GM18502 (cell line): ENCODE results near the gene FRMD4A.

Source experiments
- ATAC-seq: cut with Tn5 transposase; IDR thresholded peaks from one replicate; pipeline ENCODE4 v1.9.1; 2021; ENCODE audit warnings: mild to moderate bottlenecking; ENCODE audit not compliant: unreplicated experiment, poor library complexity

The FRMD4A gene

DNA sequence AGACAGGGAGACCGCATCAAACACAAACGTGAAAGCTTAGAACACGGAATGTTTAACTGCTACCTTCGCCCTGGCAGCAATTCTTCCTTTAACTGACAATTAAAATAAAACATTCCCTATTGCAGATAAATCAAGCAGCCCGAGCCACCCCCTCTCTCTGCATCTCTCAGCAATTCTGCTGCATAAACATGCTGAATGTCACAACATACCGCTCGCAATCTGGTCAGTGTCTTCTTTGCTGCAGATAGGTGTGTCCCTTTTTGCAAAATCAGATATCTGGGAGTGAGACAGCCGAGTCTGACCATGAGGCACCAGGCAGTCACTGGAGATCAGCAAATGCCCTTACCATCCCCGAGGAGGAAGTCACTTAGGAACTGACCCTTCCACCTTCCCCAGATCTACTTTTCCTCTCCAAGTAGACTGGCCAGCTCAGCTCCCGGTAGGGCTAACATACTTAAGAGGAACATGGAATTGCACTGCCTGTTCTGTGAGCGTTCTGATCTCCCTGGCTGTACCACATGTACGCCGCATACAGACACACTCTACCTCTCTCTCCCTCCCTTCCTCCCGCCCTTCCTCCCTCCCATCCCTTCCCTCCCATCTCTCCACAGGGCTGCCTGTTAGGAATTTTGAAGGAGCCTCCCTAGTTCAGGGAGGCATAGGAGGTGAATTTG is at the start of gene FRMD4A:
Gene FRMD4A (minus strand): TSS at position 537 of the 674 bp plus-strand sequence.
- no peak for ATAC-seq

- no peak for ATAC-seq
Observed at GRCh38 chr10:14379556-14380280, 49.0 kb upstream of the FRMD4A start.

DNA sequence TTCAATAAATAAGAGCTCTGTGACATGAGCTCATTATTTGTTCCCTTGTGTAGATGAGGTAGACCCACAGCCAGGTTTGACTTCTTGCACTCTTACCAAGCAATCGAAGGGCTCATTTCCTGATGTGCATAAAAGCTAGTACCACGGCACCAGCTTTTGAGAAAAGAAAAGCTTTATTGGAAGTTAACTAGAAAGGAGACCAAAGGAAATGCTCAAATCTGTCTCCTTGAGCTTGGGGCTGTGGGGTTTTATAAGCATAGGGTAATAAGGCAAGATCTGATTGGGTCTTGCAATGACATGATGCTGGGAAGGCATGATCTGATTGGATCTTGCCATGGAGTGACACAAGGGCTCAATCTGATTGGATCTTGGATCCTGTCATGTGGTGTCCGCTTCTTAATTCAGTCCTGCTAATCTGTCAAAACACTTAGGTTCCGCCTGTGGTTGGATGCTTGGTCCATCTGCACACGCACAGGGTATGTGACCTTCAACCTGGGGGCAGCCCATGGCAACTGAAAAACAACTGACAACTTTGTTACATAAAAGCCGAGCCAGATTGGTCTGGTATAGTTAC is 47.8 kb upstream of the FRMD4A start:
- no peak for ATAC-seq

DNA sequence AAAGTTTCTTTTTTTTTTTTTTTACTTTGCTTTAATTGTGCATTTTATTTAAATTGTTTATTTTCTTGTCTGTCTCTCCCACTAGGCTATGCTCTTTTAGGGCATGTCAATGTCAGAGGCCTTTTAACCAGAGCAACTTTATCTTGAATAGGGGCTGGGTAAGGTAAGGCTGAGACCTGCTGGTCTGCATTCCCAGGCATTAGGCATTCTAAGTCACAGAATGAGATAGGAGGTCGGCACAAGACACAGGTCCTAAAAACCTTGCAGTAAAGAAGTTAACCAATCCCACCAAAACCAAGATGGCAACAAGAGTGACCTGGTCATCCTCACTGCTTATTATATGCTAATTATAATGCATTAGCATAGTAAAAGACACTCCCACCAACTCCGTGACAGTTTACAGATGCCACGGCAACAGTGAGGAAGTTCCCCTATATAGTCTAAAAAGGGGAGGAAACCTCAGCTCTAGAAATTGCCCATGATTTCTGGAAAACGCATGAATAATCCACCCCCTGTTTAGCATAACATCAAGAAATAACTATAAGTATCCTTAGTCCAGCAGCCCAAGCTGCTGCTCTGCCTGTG is 47.0 kb upstream of the FRMD4A start:
- no peak for ATAC-seq

- ATAC-seq, result no peak
Observed at GRCh38 chr10:14374745-14375445, 44.2 kb upstream of the FRMD4A start.

DNA sequence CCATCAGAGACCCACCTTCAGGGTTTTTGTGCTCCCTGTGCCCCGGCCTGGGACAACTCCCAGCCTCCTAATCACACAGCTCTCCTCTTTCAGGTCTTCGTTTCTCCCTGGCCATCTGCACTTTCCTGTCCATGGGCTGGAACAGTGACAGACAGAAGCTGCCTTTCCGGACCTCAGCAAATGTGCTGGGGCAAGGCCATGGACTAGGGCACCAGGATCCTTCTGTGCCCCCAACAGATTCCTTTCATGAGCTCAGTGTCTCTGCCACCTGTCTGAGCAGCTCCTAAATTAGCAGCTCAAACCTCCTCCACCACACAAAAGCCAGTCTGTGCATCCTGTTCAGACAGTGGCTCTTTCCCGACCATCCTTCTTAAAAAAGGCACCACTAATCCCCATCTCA is 41.9 kb upstream of the FRMD4A start:
- no peak for ATAC-seq

GRCh38 chr10:14371581-14371980 is 40.9 kb upstream of the FRMD4A start:
- ATAC-seq, result no peak

DNA sequence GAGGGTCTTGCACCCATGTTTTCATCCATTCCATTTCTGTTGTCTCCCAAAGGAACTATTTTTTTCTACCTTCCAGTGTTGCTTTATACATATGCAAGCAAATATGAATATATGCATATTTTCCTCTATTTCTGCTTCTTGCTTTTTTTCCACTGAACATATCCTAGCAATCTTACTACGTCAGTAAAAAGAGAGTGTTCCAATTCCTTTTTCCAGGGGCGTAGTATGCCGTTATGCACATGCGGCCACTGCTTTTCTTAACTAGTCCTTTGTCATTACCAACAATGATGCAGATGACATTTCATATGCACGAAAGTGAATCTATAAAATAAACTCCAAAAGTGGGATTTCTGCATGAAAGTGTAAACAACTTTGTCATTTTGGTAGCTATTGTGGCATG is 40.2 kb upstream of the FRMD4A start:
- no peak for ATAC-seq

DNA sequence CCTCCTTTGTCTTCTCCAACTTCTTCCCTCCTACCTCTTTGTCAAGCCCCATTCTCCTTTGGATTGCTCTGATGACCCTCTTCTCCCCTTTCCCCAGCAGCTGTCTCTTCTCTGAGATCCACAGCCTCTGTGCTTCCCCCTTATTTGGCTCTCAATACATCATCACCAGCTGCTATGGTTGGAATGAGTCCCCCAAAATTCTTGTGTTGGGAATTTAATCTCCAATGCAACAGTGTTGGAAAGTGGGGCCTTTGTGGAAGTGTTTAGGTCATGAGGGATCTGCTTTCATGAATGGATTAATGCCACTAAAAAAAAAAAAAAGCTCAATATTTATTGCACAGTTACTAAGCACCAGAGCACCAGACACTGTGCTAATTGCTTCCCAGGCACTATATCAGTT is 39.2 kb upstream of the FRMD4A start:
- no peak for ATAC-seq

DNA sequence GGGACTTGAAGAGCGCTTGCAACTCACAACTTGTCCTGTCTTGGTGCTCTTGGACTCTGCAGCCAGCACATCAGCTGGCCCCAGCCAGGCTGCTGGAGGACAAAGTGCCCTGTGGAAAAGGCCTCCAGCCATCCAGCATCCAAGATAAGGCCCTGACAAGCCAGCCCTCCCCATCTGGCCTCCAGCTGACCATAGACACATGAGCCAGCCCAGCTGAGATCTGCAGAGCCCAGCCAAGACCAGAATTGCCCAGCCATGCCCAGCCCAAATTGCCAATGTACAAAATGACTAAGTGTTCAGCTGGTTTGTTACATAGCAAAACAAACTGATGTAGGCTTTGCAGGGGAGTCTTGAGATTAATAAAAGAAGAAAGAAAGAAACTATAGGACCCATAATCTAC is 36.0 kb upstream of the FRMD4A start:
- ATAC-seq, result no peak

DNA sequence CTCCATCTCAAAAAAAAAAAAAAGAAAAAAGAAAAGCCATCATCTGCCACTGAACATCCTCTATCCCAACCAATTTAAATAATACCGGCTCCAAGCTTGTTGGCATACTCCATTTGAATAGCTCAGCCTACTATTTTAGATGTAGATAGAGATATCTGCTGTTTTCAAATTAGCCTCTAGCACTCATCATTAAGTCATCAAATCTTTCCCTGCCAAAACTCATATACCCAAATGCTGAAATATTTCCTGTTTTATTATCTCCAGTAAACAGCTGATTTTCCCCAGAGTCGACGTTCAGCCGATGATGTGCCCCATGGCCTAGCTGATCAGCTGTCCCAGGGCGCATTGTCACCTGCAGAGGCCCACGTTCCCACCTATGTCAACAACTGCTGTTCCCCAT is 34.5 kb upstream of the FRMD4A start:
- no peak for ATAC-seq

DNA sequence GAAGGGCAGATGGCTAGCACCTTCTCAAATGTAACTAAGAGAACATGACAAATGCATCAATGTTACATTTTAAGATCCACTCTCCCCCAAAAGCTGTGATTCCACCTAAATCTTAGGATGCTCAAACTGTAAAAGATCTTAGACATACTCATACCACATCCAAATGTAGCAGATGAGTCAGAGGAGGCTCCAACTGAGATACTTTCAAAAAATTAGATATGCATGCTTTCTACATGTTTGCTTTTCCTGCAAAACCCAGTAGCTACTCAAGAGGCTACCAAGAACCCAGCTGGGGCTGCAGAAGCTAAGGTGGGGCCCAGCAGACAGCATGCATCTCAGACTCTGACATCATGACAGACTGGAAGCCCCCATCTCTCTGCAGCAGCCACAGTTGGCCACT is 31.4 kb upstream of the FRMD4A start:
- no peak for ATAC-seq

DNA sequence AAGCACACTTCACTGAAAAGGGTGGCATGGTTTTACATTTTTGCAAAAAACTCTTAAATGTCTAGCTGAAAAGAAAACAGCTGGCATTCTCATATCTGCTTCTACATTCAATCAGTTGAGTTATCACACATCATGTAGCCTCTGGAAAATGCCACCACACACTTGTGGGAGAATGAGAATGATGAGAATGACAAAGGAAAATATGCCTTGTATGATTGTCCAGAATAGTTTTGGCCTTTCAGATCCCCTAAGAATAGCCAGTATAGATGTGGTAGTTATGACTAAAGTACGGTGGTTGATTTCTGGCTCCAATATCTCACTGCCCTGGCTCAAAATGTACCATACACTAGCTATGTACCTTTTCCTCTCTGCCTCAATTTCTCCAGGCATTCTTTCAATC is 30.2 kb upstream of the FRMD4A start:
- no peak for ATAC-seq

DNA sequence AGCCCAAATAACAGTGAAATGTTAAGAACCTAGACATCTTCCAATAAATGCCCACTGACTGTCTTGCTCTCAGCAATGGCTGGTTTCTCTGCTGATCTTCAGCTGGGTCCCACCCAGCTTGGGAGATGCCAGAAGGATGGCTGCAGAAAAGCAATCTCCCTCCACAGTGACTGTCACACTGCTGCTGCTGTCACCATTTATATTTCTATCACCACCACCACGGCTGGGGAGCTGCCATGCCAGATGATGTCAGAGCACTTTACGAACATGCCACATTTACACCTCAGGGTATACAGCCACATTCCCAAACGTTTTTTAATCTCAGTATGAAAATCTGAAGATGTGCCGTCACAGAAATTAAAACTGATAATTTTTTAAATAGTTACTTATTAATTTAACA is 29.8 kb upstream of the FRMD4A start:
- ATAC-seq, result no peak

DNA sequence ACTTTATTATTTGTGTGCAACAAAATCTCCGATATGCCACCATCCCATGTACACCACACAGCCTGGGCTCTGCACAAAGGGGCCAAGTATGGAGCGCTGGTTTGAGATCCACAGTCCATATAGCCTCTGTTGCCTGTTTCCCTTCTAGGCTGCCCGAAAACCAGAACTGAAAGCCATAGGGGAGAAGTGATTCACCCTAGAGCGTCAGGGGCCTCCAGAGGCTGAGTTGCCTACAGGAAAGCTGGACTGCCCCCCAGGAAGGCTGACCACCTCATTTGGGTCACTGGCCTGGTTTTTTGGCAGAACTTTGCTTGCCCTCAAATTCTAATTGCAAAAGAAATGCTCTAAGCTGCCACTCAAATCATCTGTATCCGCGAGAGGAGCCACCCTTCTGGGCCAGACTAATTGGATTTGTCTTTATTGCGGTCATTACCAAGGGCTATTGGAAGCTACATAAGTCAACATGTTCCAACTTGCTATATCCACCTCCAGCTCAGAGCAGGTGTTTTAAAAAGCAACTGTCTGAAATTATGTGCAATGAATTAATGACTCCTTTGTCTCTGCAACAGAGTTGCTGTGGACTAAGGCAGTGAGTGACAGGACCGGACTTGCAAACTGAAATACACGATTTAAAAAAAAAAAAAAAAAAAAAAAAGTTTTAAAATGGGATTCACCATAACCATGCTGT is 28.3 kb upstream of the FRMD4A start:
- no peak for ATAC-seq

- no peak for ATAC-seq
Observed at GRCh38 chr10:14356921-14357320, 26.2 kb upstream of the FRMD4A start.

GRCh38 chr10:14355750-14356149 is 25.0 kb upstream of the FRMD4A start:
- ATAC-seq, result no peak

DNA sequence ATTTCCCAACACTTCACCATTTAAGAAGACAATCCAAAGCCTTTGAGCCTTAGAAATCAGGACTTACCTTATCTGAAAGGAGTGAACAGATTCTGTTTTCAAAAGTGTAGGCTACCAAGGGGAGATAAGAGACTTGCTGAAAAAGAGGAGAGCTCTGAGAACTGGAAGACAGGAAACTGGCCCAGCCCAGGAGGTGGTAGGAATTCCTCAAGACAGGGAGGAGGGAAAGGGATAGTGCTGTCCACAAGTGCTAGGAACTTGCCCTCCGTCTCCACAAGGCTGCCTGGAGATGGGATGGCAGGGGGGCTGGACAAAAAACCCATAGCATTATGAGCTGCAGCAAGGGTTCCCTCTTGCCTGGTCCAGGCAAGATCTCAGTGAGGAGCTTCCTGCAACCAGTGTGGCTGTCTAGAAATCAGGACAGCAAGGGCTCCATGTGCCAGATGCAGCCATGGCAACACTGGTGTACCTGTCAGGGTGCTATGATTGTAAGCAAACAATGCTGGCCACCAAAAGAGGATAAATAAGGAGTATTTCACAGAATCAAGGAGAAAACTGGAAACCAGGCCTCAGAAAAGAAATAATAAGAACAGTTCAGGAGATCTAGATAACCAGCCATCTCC is 22.7 kb upstream of the FRMD4A start:
- no peak for ATAC-seq

GRCh38 chr10:14350006-14350405 is 19.3 kb upstream of the FRMD4A start:
- ATAC-seq, result no peak

DNA sequence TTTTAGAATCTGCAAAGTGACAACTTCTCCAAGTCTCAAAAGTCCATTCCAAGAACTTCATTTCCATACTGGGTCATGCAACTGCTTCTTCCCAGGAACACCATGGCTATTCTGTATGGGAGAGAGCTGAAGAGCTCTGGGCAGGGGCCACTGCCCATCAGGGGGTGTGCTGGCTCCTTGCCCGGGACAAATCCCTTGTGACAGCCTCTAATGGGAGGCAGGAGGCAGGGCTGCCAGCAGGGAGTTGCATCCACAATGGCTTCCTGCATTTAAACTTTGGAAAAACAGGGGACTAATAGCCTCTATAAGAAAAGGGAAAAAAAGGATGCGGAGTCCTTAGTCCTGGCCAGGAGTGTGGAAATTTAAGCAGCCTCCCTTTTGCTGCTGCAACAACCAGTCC is 18.4 kb upstream of the FRMD4A start:
- ATAC-seq, result no peak
